Neuron (in vitro differentiated cells): ENCODE results near the gene ELAC2.

Experiments
- H2AFZ ChIP-seq: one replicate; pipeline ENCODE4 v1.6.1; 2013; ENCODE audit warnings: low read depth, mild to moderate bottlenecking, inconsistent platforms, low read length, moderate library complexity
- H3K27me3 ChIP-seq: one replicate; pipeline ENCODE4 v1.6.1; 2013; ENCODE audit warnings: low read length; ENCODE audit not compliant: insufficient read depth
- H3K36me3 ChIP-seq: one replicate; pipeline ENCODE4 v1.6.1; 2013; ENCODE audit warnings: low read length; ENCODE audit not compliant: insufficient read depth
- H3K4me1 ChIP-seq: one replicate; pipeline ENCODE4 v1.6.1; 2013; ENCODE audit warnings: low read length; ENCODE audit not compliant: insufficient read depth
- H3K4me3 ChIP-seq: 2 replicates; pipeline ENCODE4 v1.5.1; 2013; ENCODE audit warnings: mild to moderate bottlenecking, low read length, moderate library complexity
- H3K9me3 ChIP-seq: one replicate; pipeline ENCODE4 v1.6.1; 2013; ENCODE audit warnings: low read length

ELAC2 gene

DNA sequence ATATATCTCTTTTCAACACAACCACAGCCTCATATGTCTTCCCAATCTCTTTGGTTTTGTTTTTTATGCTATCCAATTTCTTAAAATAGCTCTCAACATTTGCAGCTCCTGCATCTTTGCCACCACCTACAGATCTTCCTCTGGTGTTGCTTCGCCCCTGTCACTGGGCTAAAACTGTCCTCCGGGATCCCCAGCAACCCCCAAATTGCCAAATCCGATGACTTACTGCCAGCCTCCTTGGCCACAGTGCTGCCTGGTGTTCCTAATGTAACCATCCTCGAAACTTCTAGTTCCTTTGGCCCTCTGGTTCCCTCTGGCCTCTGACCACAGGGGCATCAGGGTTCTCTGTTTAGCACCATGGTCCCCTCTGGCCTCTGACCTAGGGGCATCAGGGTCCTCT is 70.8 kb downstream of the ELAC2 start:
- H2AFZ ChIP-seq, result no peak overlapping the region
- H3K4me3 ChIP-seq, result no peak overlapping the region
- H3K9me3 ChIP-seq, result no peaks in the 10 kb centered on the region
- H3K27me3 ChIP-seq, result no peaks in the 10 kb centered on the region
- no peaks in the 10 kb centered on the region for H3K36me3 ChIP-seq
- no peaks in the 10 kb centered on the region for H3K4me1 ChIP-seq
